Esophagus squamous epithelium (tissue), 5 donors: ENCODE results near the gene THAP3. TPM values are rescaled to one million over a fixed set of nuclear protein-coding genes. Genes with fewer than 3 reads are reported as not detected.

ENCODE experiments used
- DNase-seq: peaks from one replicate; lab custom pipeline; 2025; lab: John Stamatoyannopoulos, UW
- H3K27ac ChIP-seq, 4 donors: fragments of 200-600 bp; sonication (generic); one replicate each; pipeline ENCODE4 v1.5.1; 2016 to 2019; ENCODE audit warnings: mild to moderate bottlenecking in 1 of 4
- H3K27me3 ChIP-seq, 4 donors: fragments of 200-600 bp; sonication (generic); 1 replicate in 3 of 4; 2 replicates in 1 of 4; pipeline versions ENCODE4 v1.5.1 to v1.6.0; 2017 to 2021; ENCODE audit warnings: antibody characterized with exemption in 1 of 4
- H3K36me3 ChIP-seq, 3 donors: fragments of 200-600 bp; sonication (generic); one replicate each; pipeline ENCODE4 v1.5.1; 2016 to 2019
- H3K4me1 ChIP-seq, 3 donors: fragments of 200-600 bp; sonication (generic); one replicate each; pipeline ENCODE4 v1.5.1; 2017 to 2019
- H3K4me3 ChIP-seq, 4 donors: fragments of 200-600 bp; sonication (generic); 1 replicate in 3 of 4; 2 replicates in 1 of 4; pipeline ENCODE4 v1.5.1; 2016 to 2019; ENCODE audit warnings: mild to moderate bottlenecking in 2 of 4, moderate library complexity in 1 of 4
- H3K9me3 ChIP-seq, 3 donors: fragments of 200-600 bp; sonication (generic); one replicate each; pipeline ENCODE4 v1.5.1; 2016 to 2019
- CTCF ChIP-seq, 6 experiments: fragments of 450-650 bp in 4 of 6; fragments of 200-600 bp in 2 of 6; sonication (generic) in 2 of 6; IDR thresholded peaks; one replicate each; pipeline ENCODE4 v1.5.1; 2016 to 2019; ENCODE audit warnings: antibody characterized with exemption in 6 of 6, mild to moderate bottlenecking in 4 of 6, moderate library complexity in 4 of 6
- POLR2A ChIP-seq, 4 donors: fragments of 450-650 bp; IDR thresholded peaks; one replicate each; pipeline ENCODE4 v1.6.1; 2017; ENCODE audit warnings: antibody characterized with exemption in 4 of 4, mild to moderate bottlenecking in 4 of 4, moderate library complexity in 3 of 4
- WGBS, 2 donors: methylation state at CpG; one replicate each; pipeline ENCODE4 v1.1.5; 2018; 5-methylcytosine and 5-hydroxymethylcytosine counted together
- intact Hi-C: fragments of 100-400 bp; cut with DNase I; formaldehyde crosslinking; loops from one replicate; pipeline ENCODE4 v1.15.0; 2022
- total RNA-seq, 4 donors: library from RNA; depleted of rRNA; stranded (reverse); fragments of >200 nt; gene quantifications; one replicate each; pipeline ENCODE4 v1.1.0, GENCODE V29; 2016
- donor health status: DM: yes; HTN: yes; CAD: no.

The THAP3 gene
- total RNA-seq, 4 donors from 2014 or later: 4.8 to 17.1 (median 13.3) TPM

DNA sequence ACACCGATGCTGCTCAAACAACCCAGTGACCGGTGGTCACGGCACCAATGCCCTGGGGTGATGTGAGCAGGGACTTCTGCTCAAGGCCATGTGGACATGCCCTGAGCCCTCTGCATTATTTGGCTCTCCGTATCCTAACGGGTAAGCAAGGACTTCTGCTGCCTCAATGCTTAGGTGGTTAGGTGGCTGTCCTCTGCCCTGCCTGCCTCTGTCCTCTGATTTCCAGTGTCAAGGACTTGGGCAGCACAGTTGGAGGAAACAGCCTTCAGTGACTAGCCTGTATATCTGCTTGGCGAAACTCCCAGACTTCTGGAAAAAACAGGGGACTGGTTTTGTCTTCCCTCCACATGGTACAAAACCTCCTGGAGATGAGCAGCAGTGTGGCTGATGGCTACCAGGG lies 42.5 kb downstream of the THAP3 start:
- TF ChIP-seq CTCF (IDR thresholded peaks at IDR 0.05) (no peak), POLR2A (IDR thresholded peaks at IDR 0.05) (no peak)
- H3K9me3 ChIP-seq: no peaks in the 10 kb centered on the region
- H3K27me3 ChIP-seq: no peaks in the 10 kb centered on the region
- WGBS, 2 donors: 97 to 98% methylated on average over 6 of the region's 6 CpGs
- H3K4me3 ChIP-seq: no peak overlapping the region
- intact Hi-C loops: no loop called here
- no peak for DNase-seq
- H3K4me1 ChIP-seq: no peaks in the 10 kb centered on the region
- peaks cover 4 to 80% (median 11%) of the 10 kb centered on the region in 3 donors for H3K36me3 ChIP-seq
- H3K27ac ChIP-seq: no peak overlapping the region

- Histone ChIP-seq H3K27me3 (no peaks in the 10 kb centered on the region), H3K27ac (no peak overlapping the region), H3K4me3 (no peak overlapping the region), H3K36me3 (peaks cover 4 to 76% (median 11%) of the 10 kb centered on the region in 3 donors), H3K4me1 (no peaks in the 10 kb centered on the region), H3K9me3 (no peaks in the 10 kb centered on the region)
- 93 to 98% methylated on average over 9 of the region's 9 CpGs for WGBS, 2 donors
- DNase-seq: no peak
- TF ChIP-seq CTCF (IDR thresholded peaks at IDR 0.05) (no peak), POLR2A (IDR thresholded peaks at IDR 0.05) (no peak)
- intact Hi-C loops: no loop called here
Observed at GRCh38 chr1:6668503-6668902, 43.8 kb downstream of the THAP3 start.

DNA sequence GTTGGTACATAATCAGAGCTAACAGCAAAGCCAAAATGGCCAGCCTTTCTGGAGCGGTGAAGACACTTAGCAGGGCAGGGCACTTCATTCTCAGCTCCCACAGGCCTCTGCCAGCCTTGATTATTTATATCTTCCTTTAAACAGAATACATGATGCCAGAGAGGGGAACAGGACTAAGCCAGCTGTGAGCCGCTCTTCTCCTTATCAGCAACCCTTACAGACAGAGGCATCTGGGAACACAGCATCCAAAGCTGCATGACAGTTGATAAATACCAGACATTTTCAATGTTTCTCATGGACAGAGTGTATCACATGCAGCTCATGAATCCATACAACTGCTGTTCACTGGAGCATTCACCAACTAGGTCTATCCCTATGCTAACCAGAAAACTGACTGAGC lies 47.9 kb downstream of the THAP3 start:
- Histone ChIP-seq H3K4me3 (no peak overlapping the region), H3K36me3 (peaks cover 0 to 79% (median 10%) of the 10 kb centered on the region in 3 donors), H3K27me3 (no peaks in the 10 kb centered on the region), H3K27ac (no peak overlapping the region), H3K4me1 (no peaks in the 10 kb centered on the region), H3K9me3 (no peaks in the 10 kb centered on the region)
- 94 to 100% methylated on average over 1 to 2 of the region's 2 CpGs for WGBS, 2 donors
- DNase-seq: no peak
- TF ChIP-seq CTCF (IDR thresholded peaks at IDR 0.05) (no peak), POLR2A (IDR thresholded peaks at IDR 0.05) (no peak)
- intact Hi-C loops: no loop called here

DNA sequence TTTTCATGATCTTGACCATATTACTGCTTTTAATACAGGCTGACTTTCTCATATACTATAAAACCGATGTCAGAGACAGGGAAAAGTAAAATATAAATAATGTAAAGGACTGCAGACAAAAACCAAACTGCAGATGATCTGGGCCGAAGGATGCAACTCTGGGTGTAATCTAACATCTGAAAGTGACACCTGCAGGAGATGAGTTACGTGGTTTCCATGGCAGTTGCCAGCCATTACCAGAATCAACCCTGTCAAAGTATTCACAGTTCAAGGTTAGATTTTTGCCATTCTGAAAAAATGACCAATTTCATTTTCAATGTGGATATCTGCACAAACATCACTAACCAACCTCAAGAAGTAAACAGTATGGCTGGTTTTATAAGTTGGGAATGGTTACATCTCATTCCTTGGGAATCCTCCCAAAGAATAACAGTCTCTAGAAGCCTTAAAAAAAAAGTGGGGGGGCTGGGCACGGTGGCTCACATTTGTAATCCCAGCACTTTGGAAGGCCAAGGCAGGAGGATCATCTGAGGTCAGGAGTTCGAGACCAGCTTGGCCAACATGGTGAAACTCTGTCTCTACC lies 49.2 kb downstream of the THAP3 start:
- WGBS, 2 donors: 90 to 91% methylated on average over 5 of the region's 5 CpGs
- intact Hi-C loops: no loop called here

More for the DNA sequence above, 49.2 kb downstream of the THAP3 start:
- TF ChIP-seq POLR2A (IDR thresholded peaks at IDR 0.05) (no peak), CTCF (IDR thresholded peaks at IDR 0.05) (no peak)
- DNase-seq: no peak
- Histone ChIP-seq H3K4me1 (no peaks in the 10 kb centered on the region), H3K4me3 (no peak overlapping the region), H3K27ac (no peak overlapping the region), H3K27me3 (no peaks in the 10 kb centered on the region), H3K36me3 (peaks cover 0 to 80% (median 10%) of the 10 kb centered on the region in 3 donors), H3K9me3 (no peaks in the 10 kb centered on the region)
